Duodenal mucosa (tissue), 2 donors: ENCODE results near the gene DPH7.

ENCODE experiments used
- H3K27ac ChIP-seq: one replicate; pipeline ENCODE4 v1.7.0; 2013; ENCODE audit warnings: low read depth, low read length
- H3K27me3 ChIP-seq, 2 donors: one replicate each; pipeline ENCODE4 v1.7.0; 2013; ENCODE audit warnings: low read length in 2 of 2, control low read depth in 1 of 2; ENCODE audit not compliant: insufficient read depth in 2 of 2, control insufficient read depth in 1 of 2
- H3K36me3 ChIP-seq, 2 donors: one replicate each; pipeline ENCODE4 v1.7.0; 2013; ENCODE audit warnings: low read length in 2 of 2, control low read depth in 1 of 2; ENCODE audit not compliant: insufficient read depth in 2 of 2, control insufficient read depth in 1 of 2
- H3K4me1 ChIP-seq, 2 donors: one replicate each; pipeline ENCODE4 v1.7.0; 2013; ENCODE audit warnings: low read length in 2 of 2, control low read depth in 1 of 2; ENCODE audit not compliant: insufficient read depth in 2 of 2, control insufficient read depth in 1 of 2
- H3K4me3 ChIP-seq, 2 donors: one replicate each; pipeline ENCODE4 v1.7.0; 2013; ENCODE audit warnings: low read length in 2 of 2, low read depth in 1 of 2
- H3K9ac ChIP-seq, 2 donors: one replicate each; pipeline ENCODE4 v1.7.0; 2013; ENCODE audit warnings: low read length in 2 of 2, low read depth in 1 of 2
- H3K9me3 ChIP-seq, 2 donors: one replicate each; pipeline ENCODE4 v1.7.0; 2013; ENCODE audit warnings: low read length in 2 of 2, control low read depth in 1 of 2; ENCODE audit not compliant: control insufficient read depth in 1 of 2

The DPH7 gene

DNA sequence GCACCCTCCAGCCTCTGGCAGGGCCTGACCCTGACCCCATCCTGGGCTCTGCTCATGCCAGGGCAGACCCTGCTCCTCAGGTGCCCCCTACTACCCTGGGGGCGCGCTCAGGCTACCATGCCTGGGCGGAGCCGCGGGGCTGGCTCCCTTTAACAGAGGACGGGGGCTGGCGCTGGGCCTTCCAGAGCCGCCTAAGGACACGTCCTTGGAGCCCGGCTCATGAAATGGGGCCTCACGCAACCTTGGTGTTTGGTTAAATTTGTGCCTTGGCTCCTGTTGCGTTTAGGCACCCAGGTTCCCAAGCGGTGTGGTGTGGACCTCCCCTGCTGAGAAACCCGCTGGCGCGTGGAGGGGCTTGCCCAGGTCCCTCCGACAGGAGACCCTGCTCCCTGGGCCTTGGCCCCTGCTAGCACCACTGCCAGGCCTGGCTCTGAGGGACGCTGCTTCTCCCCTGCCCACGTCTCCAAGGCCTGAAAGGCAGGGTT, 36.7 kb upstream of the DPH7 start:
- H3K27ac ChIP-seq, result no peak overlapping the region
- no peak overlapping the region for H3K9ac ChIP-seq
- H3K36me3 ChIP-seq, result peaks cover 8 to 35% of the 10 kb centered on the region in 2 donors
- H3K9me3 ChIP-seq, result no peaks in the 10 kb centered on the region
- H3K4me1 ChIP-seq, result peaks cover 42 to 43% of the 10 kb centered on the region in 2 donors
- no peaks in the 10 kb centered on the region for H3K27me3 ChIP-seq
- H3K4me3 ChIP-seq, result no peak overlapping the region

DNA sequence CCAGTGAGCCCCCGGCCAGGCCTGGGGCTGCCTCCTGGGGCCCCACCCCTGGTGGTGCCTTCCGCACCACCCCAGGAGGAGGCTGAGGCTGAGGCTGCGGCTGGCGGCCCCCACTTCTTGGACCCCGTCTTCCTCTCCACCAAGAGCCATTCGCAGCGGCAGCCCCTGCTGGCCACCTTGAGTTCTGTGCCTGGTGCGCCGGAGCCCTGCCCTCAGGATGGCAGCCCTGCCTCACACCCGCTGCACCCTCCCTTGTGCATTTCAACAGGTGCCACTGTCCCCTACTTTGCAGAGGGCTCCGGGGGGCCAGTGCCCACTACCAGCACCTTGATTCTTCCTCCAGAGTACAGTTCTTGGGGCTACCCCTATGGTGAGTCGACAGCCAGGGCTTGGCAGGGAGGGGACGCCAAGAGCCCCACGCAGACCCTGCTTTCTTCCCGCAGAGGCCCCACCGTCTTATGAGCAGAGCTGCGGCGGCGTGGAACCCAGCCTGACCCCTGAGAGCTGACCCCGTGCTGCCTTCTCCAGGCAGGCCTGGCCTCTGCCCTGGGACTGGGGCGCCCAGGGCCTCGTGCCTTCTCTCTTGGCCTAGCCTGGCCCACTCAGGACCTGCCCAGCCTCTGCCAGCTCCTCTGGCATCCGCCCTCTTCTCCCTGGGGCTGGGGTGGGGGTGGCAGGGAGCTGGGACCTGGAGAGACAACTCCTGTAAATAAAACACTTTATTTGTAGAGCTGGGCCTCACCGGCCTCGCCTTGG, 36.1 kb upstream of the DPH7 start:
- Histone ChIP-seq H3K9ac (no peak overlapping the region), H3K4me1 (peaks cover 36 to 38% of the 10 kb centered on the region in 2 donors), H3K27me3 (no peaks in the 10 kb centered on the region), H3K36me3 (peaks cover 8 to 35% of the 10 kb centered on the region in 2 donors), H3K9me3 (no peaks in the 10 kb centered on the region), H3K27ac (no peak overlapping the region), H3K4me3 (no peak overlapping the region)

- Histone ChIP-seq H3K27me3 (no peaks in the 10 kb centered on the region), H3K36me3 (peaks cover 8 to 35% of the 10 kb centered on the region in 2 donors), H3K4me3 (no peak overlapping the region), H3K27ac (no peak overlapping the region), H3K9me3 (no peaks in the 10 kb centered on the region), H3K9ac (no peak overlapping the region), H3K4me1 (peaks cover 34 to 35% of the 10 kb centered on the region in 2 donors)
Observed at GRCh38 chr9:137613738-137614523, 35.2 kb upstream of the DPH7 start.

GRCh38 chr9:137613259-137613658, 34.5 kb upstream of the DPH7 start:
- Histone ChIP-seq H3K36me3 (peaks cover 8 to 35% of the 10 kb centered on the region in 2 donors), H3K27ac (peak overlapping the region; percentile 77), H3K9ac (peak overlapping the region in 1 of 2 donors; percentile 53), H3K4me1 (peaks cover 34 to 35% of the 10 kb centered on the region in 2 donors), H3K4me3 (no peak overlapping the region), H3K27me3 (no peaks in the 10 kb centered on the region), H3K9me3 (no peaks in the 10 kb centered on the region)

GRCh38 chr9:137612741-137613142, 34.0 kb upstream of the DPH7 start:
- Histone ChIP-seq H3K36me3 (peaks cover 8 to 35% of the 10 kb centered on the region in 2 donors), H3K27me3 (no peaks in the 10 kb centered on the region), H3K4me1 (peaks cover 30 to 34% of the 10 kb centered on the region in 2 donors), H3K9ac (peak overlapping the region; percentile 30 to 53), H3K27ac (peak overlapping the region; percentile 77), H3K4me3 (no peak overlapping the region), H3K9me3 (no peaks in the 10 kb centered on the region)

GRCh38 chr9:137611623-137612609, 33.2 kb upstream of the DPH7 start:
- peak overlapping the region; percentile 30 to 53 for H3K9ac ChIP-seq
- H3K27me3 ChIP-seq, result no peaks in the 10 kb centered on the region
- peaks cover 32 to 36% of the 10 kb centered on the region in 2 donors for H3K4me1 ChIP-seq
- H3K9me3 ChIP-seq, result no peaks in the 10 kb centered on the region
- H3K36me3 ChIP-seq, result peaks cover 8 to 34% of the 10 kb centered on the region in 2 donors
- peak overlapping the region; percentile 21 to 33 for H3K4me3 ChIP-seq
- peak overlapping the region; percentile 94 for H3K27ac ChIP-seq

DNA sequence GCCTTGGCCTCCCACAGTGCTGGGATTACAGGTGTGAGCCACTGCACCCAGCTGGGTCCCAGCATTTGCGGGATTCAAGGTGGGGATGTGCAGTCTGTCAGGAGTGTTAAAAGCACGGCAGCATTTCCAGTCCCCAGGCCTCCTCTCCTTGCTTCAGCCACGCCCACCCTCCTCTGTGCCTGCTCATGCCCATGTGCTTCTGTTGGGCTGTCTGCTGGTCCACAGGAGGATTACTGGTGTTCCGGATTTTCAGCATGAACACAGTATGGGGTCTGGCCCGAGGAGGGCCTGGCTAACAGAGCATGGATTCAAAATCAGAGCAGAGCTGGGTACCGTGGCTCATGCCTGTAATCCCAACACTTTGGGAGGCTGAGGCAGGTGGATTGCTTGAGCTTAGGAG, 32.2 kb upstream of the DPH7 start:
- H3K27ac ChIP-seq, result no peak overlapping the region
- peak overlapping the region in 1 of 2 donors; percentile 53 for H3K9ac ChIP-seq
- peaks cover 39% of the 10 kb centered on the region in 2 donors for H3K4me1 ChIP-seq
- peaks cover 3 to 27% of the 10 kb centered on the region in 2 donors for H3K36me3 ChIP-seq
- no peak overlapping the region for H3K4me3 ChIP-seq
- no peaks in the 10 kb centered on the region for H3K27me3 ChIP-seq
- no peaks in the 10 kb centered on the region for H3K9me3 ChIP-seq

- Histone ChIP-seq H3K27me3 (peaks cover 0 to 5% of the 10 kb centered on the region in 2 donors), H3K4me1 (peaks cover 26 to 30% of the 10 kb centered on the region in 2 donors), H3K27ac (no peak overlapping the region), H3K9ac (peak overlapping the region; percentile 79 to 88), H3K4me3 (peak overlapping the region; percentile 79 to 89), H3K9me3 (no peaks in the 10 kb centered on the region), H3K36me3 (no peaks in the 10 kb centered on the region)
Observed at GRCh38 chr9:137607141-137607857, 28.6 kb upstream of the DPH7 start.

- Histone ChIP-seq H3K36me3 (no peaks in the 10 kb centered on the region), H3K27ac (peak overlapping the region; percentile 83), H3K4me3 (peak overlapping the region; percentile 79 to 89), H3K27me3 (peaks cover 0 to 5% of the 10 kb centered on the region in 2 donors), H3K9me3 (no peaks in the 10 kb centered on the region), H3K4me1 (peaks cover 21 to 24% of the 10 kb centered on the region in 2 donors), H3K9ac (peak overlapping the region; percentile 79 to 88)
Observed at GRCh38 chr9:137606734-137607138, 28.0 kb upstream of the DPH7 start.
